Keratinocyte (primary cell): ENCODE data around the gene BIN2. TPM values are rescaled to one million over a fixed set of nuclear protein-coding genes. Genes with fewer than 3 reads are reported as not detected.

ENCODE experiments used
- DNase-seq: peaks from one replicate; pipeline ENCODE4 v3.0.0-alpha.2; 2011; ENCODE audit warnings: low read depth, missing footprints, low spot score
- FAIRE-seq: peaks from 2 replicates; lab custom pipeline; 2011; peaks lifted over from hg19 to GRCh38; lab: Jason Lieb, UNC
- H2AFZ ChIP-seq: 2 replicates; pipeline ENCODE4 v1.6.0; 2012; ENCODE audit warnings: low read length, control low read depth, inconsistent platforms; ENCODE audit not compliant: control insufficient read depth
- H3K27ac ChIP-seq: 2 replicates; pipeline ENCODE4 v1.5.1; 2011; ENCODE audit warnings: low read length; ENCODE audit not compliant: control insufficient read depth, insufficient read depth
- H3K27me3 ChIP-seq: 3 replicates; pipeline ENCODE4 v1.6.0; 2011; ENCODE audit warnings: low read length; ENCODE audit not compliant: control insufficient read depth, insufficient read depth; ENCODE audit errors: extremely low read depth
- H3K36me3 ChIP-seq, 2 experiments: 2 replicates in 1 of 2; 3 replicates in 1 of 2; pipeline ENCODE4 v1.5.1; 2011; ENCODE audit warnings: low read length in 2 of 2, mild to moderate bottlenecking in 1 of 2; ENCODE audit not compliant: control insufficient read depth in 2 of 2, insufficient read depth in 2 of 2; ENCODE audit errors: extremely low read depth in 1 of 2
- H3K4me1 ChIP-seq: 3 replicates; pipeline ENCODE4 v1.5.1; 2011; ENCODE audit warnings: low read length; ENCODE audit not compliant: control insufficient read depth, insufficient read depth; ENCODE audit errors: extremely low read depth
- H3K4me2 ChIP-seq: 3 replicates; pipeline ENCODE4 v1.6.0; 2011; ENCODE audit warnings: low read depth, low read length; ENCODE audit not compliant: control insufficient read depth, insufficient read depth; ENCODE audit errors: extremely low read depth
- H3K4me3 ChIP-seq, 3 experiments: fragments of 200-600 bp in 1 of 3; sonication (generic) in 1 of 3; 2 replicates in 2 of 3; 3 replicates in 1 of 3; pipeline ENCODE4 v1.5.1; 2011 to 2016; ENCODE audit warnings: low read length in 3 of 3, mild to moderate bottlenecking in 3 of 3, control low read depth in 2 of 3, inconsistent platforms in 1 of 3, low read depth in 1 of 3, mixed read lengths in 1 of 3, mixed run types in 1 of 3, moderate library complexity in 1 of 3; ENCODE audit not compliant: control insufficient read depth in 2 of 3, insufficient read depth in 2 of 3; ENCODE audit errors: extremely low read depth in 1 of 3
- H3K79me2 ChIP-seq: 2 replicates; pipeline ENCODE4 v1.6.0; 2012; ENCODE audit warnings: low read length; ENCODE audit not compliant: control insufficient read depth, insufficient read depth
- H3K9ac ChIP-seq: 3 replicates; pipeline ENCODE4 v1.6.0; 2011; ENCODE audit warnings: low read length; ENCODE audit not compliant: control insufficient read depth, insufficient read depth; ENCODE audit errors: extremely low read depth
- H3K9me1 ChIP-seq: 3 replicates; pipeline ENCODE4 v1.6.0; 2011; ENCODE audit warnings: low read length; ENCODE audit not compliant: control insufficient read depth, insufficient read depth; ENCODE audit errors: extremely low read depth
- H3K9me3 ChIP-seq: 2 replicates; pipeline ENCODE4 v1.5.1; 2012; ENCODE audit warnings: low read depth, low read length; ENCODE audit not compliant: control insufficient read depth
- H4K20me1 ChIP-seq: 3 replicates; pipeline ENCODE4 v1.6.0; 2011; ENCODE audit warnings: low read length; ENCODE audit not compliant: control insufficient read depth, insufficient read depth; ENCODE audit errors: extremely low read depth
- EZH2 ChIP-seq: IDR thresholded peaks from one replicate; pipeline ENCODE4 v1.6.1; 2012; ENCODE audit warnings: inconsistent platforms, mild to moderate bottlenecking, low read length, moderate library complexity
- dilution Hi-C: fragments of 300-500 bp; cut with MboI; formaldehyde crosslinking; loops from one replicate; pipeline ENCODE4 v1.7.0; 2020; ENCODE audit warnings: low sequenced_read_pairs; ENCODE audit not compliant: extremely low pct_ligation_motif_present
- polyA plus RNA-seq, 5 experiments: library from polyadenylated mRNA; depleted of rRNA in 3 of 5; stranded (reverse) in 3 of 5; stranded (forward) in 1 of 5; unstranded in 1 of 5; fragments of >200 nt; gene quantifications; 1 replicate in 1 of 5; 2 replicates in 3 of 5; 3 replicates in 1 of 5; pipeline versions ENCODE4 v1.2.1 to v1.2.3, GENCODE V29; 2011 to 2012; ENCODE audit warnings: missing spikeins in 2 of 5, low read depth in 1 of 5, low replicate concordance in 1 of 5
- TF ChIP-seq, protein P1 (sequence below), 3 experiments: IDR thresholded peaks in 1 of 3; conservative IDR thresholded peaks in 1 of 3; optimal IDR thresholded peaks in 1 of 3; 2 replicates in 2 of 3; 3 replicates in 1 of 3; pipeline versions ENCODE3 to v1.5.1; 2011; ENCODE audit warnings: low read length in 3 of 3, mild to moderate bottlenecking in 3 of 3, moderate library complexity in 2 of 3, control low read depth in 1 of 3, inconsistent platforms in 1 of 3; ENCODE audit not compliant: insufficient read depth in 2 of 3; ENCODE audit errors: extremely low read depth in 1 of 3

The BIN2 gene
- polyA plus RNA-seq, 1 donor (not counting 4 experiments of a cell fraction or from before 2014, with no cell fraction given) = not detected

GRCh38 chr12:51324953-51325352 is 979 bp upstream of the BIN2 start:
- Histone ChIP-seq H3K9ac (no peak overlapping the region), H3K27me3 (no peaks in the 10 kb centered on the region), H3K36me3 (no peaks in the 10 kb centered on the region), H3K79me2 (no peaks in the 10 kb centered on the region), H3K4me3 (no peak overlapping the region), H4K20me1 (no peaks in the 10 kb centered on the region), H3K4me1 (peaks cover 12% of the 10 kb centered on the region), H3K9me3 (no peaks in the 10 kb centered on the region), H3K4me2 (no peak overlapping the region), H3K9me1 (no peaks in the 10 kb centered on the region), H3K27ac (no peak overlapping the region), H2AFZ (no peak overlapping the region)
- TF ChIP-seq, protein P1, sequence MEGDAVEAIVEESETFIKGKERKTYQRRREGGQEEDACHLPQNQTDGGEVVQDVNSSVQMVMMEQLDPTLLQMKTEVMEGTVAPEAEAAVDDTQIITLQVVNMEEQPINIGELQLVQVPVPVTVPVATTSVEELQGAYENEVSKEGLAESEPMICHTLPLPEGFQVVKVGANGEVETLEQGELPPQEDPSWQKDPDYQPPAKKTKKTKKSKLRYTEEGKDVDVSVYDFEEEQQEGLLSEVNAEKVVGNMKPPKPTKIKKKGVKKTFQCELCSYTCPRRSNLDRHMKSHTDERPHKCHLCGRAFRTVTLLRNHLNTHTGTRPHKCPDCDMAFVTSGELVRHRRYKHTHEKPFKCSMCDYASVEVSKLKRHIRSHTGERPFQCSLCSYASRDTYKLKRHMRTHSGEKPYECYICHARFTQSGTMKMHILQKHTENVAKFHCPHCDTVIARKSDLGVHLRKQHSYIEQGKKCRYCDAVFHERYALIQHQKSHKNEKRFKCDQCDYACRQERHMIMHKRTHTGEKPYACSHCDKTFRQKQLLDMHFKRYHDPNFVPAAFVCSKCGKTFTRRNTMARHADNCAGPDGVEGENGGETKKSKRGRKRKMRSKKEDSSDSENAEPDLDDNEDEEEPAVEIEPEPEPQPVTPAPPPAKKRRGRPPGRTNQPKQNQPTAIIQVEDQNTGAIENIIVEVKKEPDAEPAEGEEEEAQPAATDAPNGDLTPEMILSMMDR (optimal IDR thresholded peaks at IDR 0.05 in 1 of 3, IDR thresholded peaks at IDR 0.05 in 1 of 3, conservative IDR thresholded peaks at IDR 0.05 in 1 of 3; ENCODE audit: extremely low read depth in 1 of 3, insufficient read depth in 2 of 3, low read length in 3 of 3) = no peak
- no peak for TF ChIP-seq EZH2
- DNase-seq (no peak), FAIRE-seq (no peak)
- dilution Hi-C loops = no loop called here

- H3K27ac ChIP-seq = no peak overlapping the region
- no peak overlapping the region for H3K4me3 ChIP-seq
- H3K4me2 ChIP-seq = no peak overlapping the region
- FAIRE-seq (no peak), DNase-seq (no peak)
- H3K9ac ChIP-seq = no peak overlapping the region
- H3K27me3 ChIP-seq = no peaks in the 10 kb centered on the region
- no peaks in the 10 kb centered on the region for H3K36me3 ChIP-seq
- H4K20me1 ChIP-seq = no peaks in the 10 kb centered on the region
- peaks cover 16% of the 10 kb centered on the region for H3K4me1 ChIP-seq
- no peaks in the 10 kb centered on the region for H3K79me2 ChIP-seq
- H3K9me1 ChIP-seq = no peaks in the 10 kb centered on the region
- dilution Hi-C loops = no loop called here
- H3K9me3 ChIP-seq = no peaks in the 10 kb centered on the region
- no peak for TF ChIP-seq EZH2
- no peak overlapping the region for H2AFZ ChIP-seq
These were observed 535 bp downstream of the BIN2 start for GRCh38 chr12:51323317-51323960.

DNA sequence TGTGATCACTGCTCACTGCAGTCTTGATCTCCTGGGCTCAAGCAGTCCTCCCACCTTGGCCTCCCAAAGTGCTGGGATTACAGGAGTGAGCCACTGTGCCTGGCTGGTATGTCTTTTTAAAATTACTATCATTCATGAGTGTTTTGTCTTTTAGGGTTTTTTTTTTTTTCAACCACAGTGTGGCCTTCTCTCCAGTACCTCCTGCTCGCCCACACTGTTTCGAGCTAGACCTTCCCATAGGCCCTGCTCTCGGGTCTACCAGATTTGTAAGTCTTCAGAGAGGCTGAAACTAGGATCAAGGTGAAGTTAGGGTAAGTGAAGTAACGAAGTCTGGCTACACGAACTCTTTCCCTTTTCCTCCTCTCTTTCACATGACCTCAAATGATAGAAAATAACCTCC is 1.5 kb downstream of the BIN2 start:
- Histone ChIP-seq H3K27ac (no peak overlapping the region), H3K4me3 (no peak overlapping the region), H4K20me1 (no peaks in the 10 kb centered on the region), H3K27me3 (no peaks in the 10 kb centered on the region), H3K79me2 (no peaks in the 10 kb centered on the region), H3K36me3 (no peaks in the 10 kb centered on the region), H3K9me1 (no peaks in the 10 kb centered on the region), H2AFZ (no peak overlapping the region), H3K9ac (no peak overlapping the region), H3K4me1 (peaks cover 16% of the 10 kb centered on the region), H3K4me2 (no peak overlapping the region), H3K9me3 (no peaks in the 10 kb centered on the region)
- dilution Hi-C loops = no loop called here
- FAIRE-seq (no peak), DNase-seq (no peak)
- TF ChIP-seq, protein P1 (optimal IDR thresholded peaks at IDR 0.05 in 1 of 3, IDR thresholded peaks at IDR 0.05 in 1 of 3, conservative IDR thresholded peaks at IDR 0.05 in 1 of 3; ENCODE audit: extremely low read depth in 1 of 3, insufficient read depth in 2 of 3, low read length in 3 of 3) = no peak
- TF ChIP-seq EZH2 = no peak
